ENCODE results near the gene SLC22A4. TPM values are rescaled to one million over a fixed set of nuclear protein-coding genes. Genes with fewer than 3 reads are reported as not detected.

SLC22A4 gene
- total RNA-seq, 4 donors from 2014 or later, result 1.9 to 4.2 (median 2.5) TPM

- H3K4me1 ChIP-seq, result peaks cover 0 to 63% (median 9%) of the 10 kb centered on the region in 4 donors
These were observed 20.0 kb upstream of the SLC22A4 start for GRCh38 chr5:132274050-132274792.

GRCh38 chr5:132275367-132276220 is 18.6 kb upstream of the SLC22A4 start:
- DNase-seq (ENCODE audit: low spot score in 2 of 2), result no peak
- peak overlapping the region in 2 of 4 donors; percentile 32 to 43 for H3K27ac ChIP-seq

More at GRCh38 chr5:132274050-132274792, 20.0 kb upstream of the SLC22A4 start:
- Histone ChIP-seq H3K4me3 (no peak overlapping the region), H3K9me3 (no peaks in the 10 kb centered on the region), H3K36me3 (peaks cover 0 to 35% (median 0%) of the 10 kb centered on the region in 3 donors), H3K27me3 (no peaks in the 10 kb centered on the region), H3K27ac (peak overlapping the region in 3 of 4 donors; percentile 55 to 98 (median 97))
- WGBS, 2 donors, result 76% methylated on average over 13 of the region's 14 CpGs
- no peak for DNase-seq (ENCODE audit: low spot score in 2 of 2)
- TF ChIP-seq EP300 (IDR thresholded peaks at IDR 0.05) (no peak), POLR2A (IDR thresholded peaks at IDR 0.05) (no peak)

GRCh38 chr5:132277256-132277655 is 16.9 kb upstream of the SLC22A4 start:
- H3K4me1 ChIP-seq, result peaks cover 0 to 39% (median 2%) of the 10 kb centered on the region in 4 donors
- 48 to 50% methylated on average over 6 of the region's 6 CpGs for WGBS, 2 donors
- peak overlapping the region in 1 of 4 donors; percentile 32 for H3K27ac ChIP-seq
- peaks cover 0 to 9% (median 0%) of the 10 kb centered on the region in 3 donors for H3K36me3 ChIP-seq
- DNase-seq (ENCODE audit: low spot score in 2 of 2), result no peak
- H3K9me3 ChIP-seq, result no peaks in the 10 kb centered on the region
- H3K27me3 ChIP-seq, result no peaks in the 10 kb centered on the region
- no peak for TF ChIP-seq POLR2A (IDR thresholded peaks at IDR 0.05)
- TF ChIP-seq CTCF (IDR thresholded peaks at IDR 0.05), result no peak
- no peak for TF ChIP-seq EP300 (IDR thresholded peaks at IDR 0.05)
- H3K4me3 ChIP-seq, result no peak overlapping the region

More at GRCh38 chr5:132275367-132276220, 18.6 kb upstream of the SLC22A4 start:
- Histone ChIP-seq H3K4me1 (peaks cover 0 to 55% (median 2%) of the 10 kb centered on the region in 4 donors), H3K9me3 (no peaks in the 10 kb centered on the region), H3K36me3 (peaks cover 0 to 25% (median 0%) of the 10 kb centered on the region in 3 donors), H3K4me3 (no peak overlapping the region), H3K27me3 (no peaks in the 10 kb centered on the region)
- WGBS, 2 donors, result 81 to 87% methylated on average over 5 of the region's 5 CpGs
- no peak for TF ChIP-seq POLR2A (IDR thresholded peaks at IDR 0.05)
- no peak for TF ChIP-seq EP300 (IDR thresholded peaks at IDR 0.05)
- no peak for TF ChIP-seq CTCF (IDR thresholded peaks at IDR 0.05)

- Histone ChIP-seq H3K27me3 (no peaks in the 10 kb centered on the region), H3K4me3 (no peak overlapping the region), H3K27ac (peak overlapping the region in 3 of 4 donors; percentile 5 to 44 (median 32)), H3K4me1 (peaks cover 0 to 32% (median 2%) of the 10 kb centered on the region in 4 donors), H3K36me3 (peaks cover 0 to 8% (median 0%) of the 10 kb centered on the region in 3 donors), H3K9me3 (no peaks in the 10 kb centered on the region)
- 85 to 86% methylated on average over 6 of the region's 6 CpGs for WGBS, 2 donors
- no peak for DNase-seq (ENCODE audit: low spot score in 2 of 2)
- TF ChIP-seq CTCF (IDR thresholded peaks at IDR 0.05), result no peak
- no peak for TF ChIP-seq EP300 (IDR thresholded peaks at IDR 0.05)
- TF ChIP-seq POLR2A (IDR thresholded peaks at IDR 0.05), result no peak
These were observed 16.0 kb upstream of the SLC22A4 start for GRCh38 chr5:132277971-132278853.

GRCh38 chr5:132279801-132280200 is 14.4 kb upstream of the SLC22A4 start:
- no peak for TF ChIP-seq POLR2A (IDR thresholded peaks at IDR 0.05)
- no peak for TF ChIP-seq EP300 (IDR thresholded peaks at IDR 0.05)
- TF ChIP-seq CTCF (IDR thresholded peaks at IDR 0.05), result no peak
- H3K27ac ChIP-seq, result no peak overlapping the region
- H3K4me3 ChIP-seq, result no peak overlapping the region
- H3K9me3 ChIP-seq, result no peaks in the 10 kb centered on the region
- 85 to 94% methylated on average over 3 of the region's 3 CpGs for WGBS, 2 donors
- no peak for DNase-seq (ENCODE audit: low spot score in 2 of 2)
- H3K27me3 ChIP-seq, result no peaks in the 10 kb centered on the region
- H3K36me3 ChIP-seq, result no peaks in the 10 kb centered on the region
- peaks cover 0 to 25% (median 2%) of the 10 kb centered on the region in 4 donors for H3K4me1 ChIP-seq
